ENCODE data around the gene HNRNPA3. TPM values are rescaled to one million over a fixed set of nuclear protein-coding genes. Genes with fewer than 3 reads are reported as not detected.

Gene HNRNPA3
- polyA plus RNA-seq, 3 donors = 26.5 to 71.7 (median 43.0) TPM

GRCh38 chr2:177268187-177268871 is 55.7 kb downstream of the HNRNPA3 start:
- WGBS (ENCODE audit: insufficient coverage) = 90% methylated on average over 4 of the region's 8 CpGs
- Histone ChIP-seq H3K27ac (ENCODE audit: low read depth in 1 of 2, low read length in 2 of 2) (no peak overlapping the region), H3K79me2 (ENCODE audit: insufficient read depth, low read length) (peaks cover 12% of the 10 kb centered on the region), H4K20me1 (ENCODE audit: insufficient read depth, low read length) (no peaks in the 10 kb centered on the region), H3K4me2 (replicated peaks; ENCODE audit: extremely low read depth, low read length, poor library complexity, severe bottlenecking) (no peak overlapping the region), H2AFZ (ENCODE audit: insufficient read depth, low read depth, low read length, poor library complexity, severe bottlenecking) (no peak overlapping the region), H3K4me3 (replicated peaks in 1 of 3; ENCODE audit: low read depth in 2 of 3, low read length in 3 of 3) (no peak overlapping the region), H3K9me3 (replicated peaks in 1 of 2; ENCODE audit: control insufficient read depth in 1 of 2, insufficient read depth in 1 of 2, low read length in 2 of 2) (no peaks in the 10 kb centered on the region), H3K9ac (ENCODE audit: insufficient read depth, low read length, poor library complexity, severe bottlenecking) (no peak overlapping the region), H3K27me3 (ENCODE audit: control insufficient read depth in 2 of 2, insufficient read depth in 2 of 2, low read length in 2 of 2) (no peaks in the 10 kb centered on the region), H3K4me1 (ENCODE audit: control insufficient read depth in 1 of 2, insufficient read depth in 2 of 2, low read length in 2 of 2) (peaks cover 16 to 43% of the 10 kb centered on the region in 2 donors), H3K36me3 (replicated peaks in 1 of 2; ENCODE audit: control insufficient read depth in 1 of 2, insufficient read depth in 2 of 2, low read length in 2 of 2) (no peaks in the 10 kb centered on the region)
- intact Hi-C loops (cut with micrococcal nuclease) = loop anchor here in 1 of 2 donors (10.0 kb wide), 3 partner anchors 66 to 126 kb away; partner anchors contain the start of gene AGPS
- H3K4me3 Mint-ChIP-seq = no peak overlapping the region
- no peak for DNase-seq
- H3K27ac Mint-ChIP-seq = peak overlapping the region in 3 of 7 donors; percentile 3 to 61 (median 53)
- no peaks in the 10 kb centered on the region for H3K9me3 Mint-ChIP-seq
- no peak for TF ChIP-seq CTCF (IDR thresholded peaks at IDR 0.05)
- no peaks in the 10 kb centered on the region for H3K27me3 Mint-ChIP-seq (ENCODE audit: low read depth in 3 of 3)
- H3K36me3 Mint-ChIP-seq = no peaks in the 10 kb centered on the region
- H3K4me1 Mint-ChIP-seq = peaks cover 33% of the 10 kb centered on the region

DNA sequence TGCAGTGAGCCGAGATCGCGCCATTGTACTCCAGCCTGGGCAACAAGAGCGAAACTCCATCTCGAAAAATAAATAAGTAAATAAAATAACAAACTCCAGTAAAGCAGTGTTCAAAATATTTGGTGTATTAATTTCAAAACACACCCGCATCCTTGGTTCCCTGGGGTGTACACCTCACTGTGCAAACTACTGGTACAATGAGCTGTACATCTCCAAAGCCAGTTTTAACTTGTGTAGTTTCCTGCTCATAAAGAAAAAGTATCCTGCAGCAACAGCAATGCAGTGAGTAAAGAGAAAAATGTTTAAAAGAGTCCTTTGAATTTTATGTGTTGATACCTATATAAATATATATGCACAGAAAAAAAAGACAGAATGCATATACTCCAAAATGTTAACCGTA is 56.3 kb downstream of the HNRNPA3 start:
- Mint-ChIP-seq H3K36me3 (no peaks in the 10 kb centered on the region), H3K27ac (no peak overlapping the region), H3K9me3 (no peaks in the 10 kb centered on the region), H3K27me3 (ENCODE audit: low read depth in 3 of 3) (no peaks in the 10 kb centered on the region), H3K4me3 (no peak overlapping the region), H3K4me1 (peaks cover 33% of the 10 kb centered on the region)
- Histone ChIP-seq H3K27me3 (ENCODE audit: control insufficient read depth in 2 of 2, insufficient read depth in 2 of 2, low read length in 2 of 2) (no peaks in the 10 kb centered on the region), H3K9me3 (replicated peaks in 1 of 2; ENCODE audit: control insufficient read depth in 1 of 2, insufficient read depth in 1 of 2, low read length in 2 of 2) (no peaks in the 10 kb centered on the region), H2AFZ (ENCODE audit: insufficient read depth, low read depth, low read length, poor library complexity, severe bottlenecking) (no peak overlapping the region), H3K27ac (ENCODE audit: low read depth in 1 of 2, low read length in 2 of 2) (no peak overlapping the region), H3K79me2 (ENCODE audit: insufficient read depth, low read length) (peaks cover 6% of the 10 kb centered on the region), H3K4me1 (ENCODE audit: control insufficient read depth in 1 of 2, insufficient read depth in 2 of 2, low read length in 2 of 2) (peaks cover 16 to 43% of the 10 kb centered on the region in 2 donors), H3K9ac (ENCODE audit: insufficient read depth, low read length, poor library complexity, severe bottlenecking) (no peak overlapping the region), H3K36me3 (replicated peaks in 1 of 2; ENCODE audit: control insufficient read depth in 1 of 2, insufficient read depth in 2 of 2, low read length in 2 of 2) (no peaks in the 10 kb centered on the region), H4K20me1 (ENCODE audit: insufficient read depth, low read length) (no peaks in the 10 kb centered on the region), H3K4me3 (replicated peaks in 1 of 3; ENCODE audit: low read depth in 2 of 3, low read length in 3 of 3) (no peak overlapping the region), H3K4me2 (replicated peaks; ENCODE audit: extremely low read depth, low read length, poor library complexity, severe bottlenecking) (no peak overlapping the region)
- no peak for DNase-seq
- no peak for TF ChIP-seq CTCF (IDR thresholded peaks at IDR 0.05)
- intact Hi-C loops (cut with micrococcal nuclease) = loop anchor here in 1 of 2 donors (10.0 kb wide), 3 partner anchors 66 to 126 kb away; partner anchors contain the start of gene AGPS
- no CpG with 5 or more reads among the region's 7 CpGs for WGBS (ENCODE audit: insufficient coverage)
